Activated CD4-positive, alpha-beta T cell treated with anti-CD3 and anti-CD28 coated beads for 4 hours (primary cell): ENCODE measurements around the gene HES5.

Experiments used
- DNase-seq, 2 donors: peaks; one replicate each; pipeline ENCODE4 v3.0.0-alpha.2; 2020

The HES5 gene

GRCh38 chr1:2546515-2547209 lies 16.6 kb upstream of the HES5 start:
- DNase-seq: peak; percentile 75 to 77

DNA sequence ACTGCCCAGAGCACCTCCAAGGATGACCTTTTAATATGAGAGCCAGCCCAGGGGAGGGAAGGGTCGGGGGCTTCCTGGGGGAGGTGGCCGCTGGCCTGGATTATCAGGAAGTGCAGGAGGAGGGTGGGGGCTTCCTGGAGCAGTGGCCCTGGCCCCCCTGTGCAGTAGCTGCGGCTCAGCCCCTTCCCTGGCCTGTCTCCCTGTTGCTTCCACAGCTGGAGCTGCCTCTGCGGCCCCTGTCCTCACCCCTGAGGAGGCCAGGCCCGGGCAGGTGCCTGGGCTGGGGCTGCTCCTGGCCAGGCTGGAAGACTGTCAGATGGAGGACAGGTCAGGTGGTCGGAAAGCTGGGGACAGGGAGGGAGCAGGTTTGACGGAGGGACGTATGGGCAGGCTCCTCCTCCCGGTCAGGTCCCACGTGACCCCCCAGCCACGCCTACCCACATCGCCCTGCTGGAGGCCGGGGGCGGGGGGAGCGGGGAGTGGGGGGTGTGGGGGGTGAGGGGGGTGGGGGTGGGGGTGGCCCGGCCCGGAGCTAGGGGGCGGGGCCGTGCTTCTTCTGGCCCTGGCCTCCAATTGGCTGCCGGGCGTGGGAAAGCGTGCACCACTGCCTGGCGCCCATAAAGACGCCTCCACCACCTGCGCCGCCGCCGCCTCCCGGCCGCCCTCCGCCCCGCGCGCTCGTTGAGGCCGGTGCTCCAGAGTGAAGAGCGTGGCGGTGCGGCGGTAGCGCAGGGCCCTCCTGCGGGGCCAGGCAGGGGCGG lies 15.9 kb upstream of the HES5 start:
- peak; percentile 86 to 94 for DNase-seq

DNA sequence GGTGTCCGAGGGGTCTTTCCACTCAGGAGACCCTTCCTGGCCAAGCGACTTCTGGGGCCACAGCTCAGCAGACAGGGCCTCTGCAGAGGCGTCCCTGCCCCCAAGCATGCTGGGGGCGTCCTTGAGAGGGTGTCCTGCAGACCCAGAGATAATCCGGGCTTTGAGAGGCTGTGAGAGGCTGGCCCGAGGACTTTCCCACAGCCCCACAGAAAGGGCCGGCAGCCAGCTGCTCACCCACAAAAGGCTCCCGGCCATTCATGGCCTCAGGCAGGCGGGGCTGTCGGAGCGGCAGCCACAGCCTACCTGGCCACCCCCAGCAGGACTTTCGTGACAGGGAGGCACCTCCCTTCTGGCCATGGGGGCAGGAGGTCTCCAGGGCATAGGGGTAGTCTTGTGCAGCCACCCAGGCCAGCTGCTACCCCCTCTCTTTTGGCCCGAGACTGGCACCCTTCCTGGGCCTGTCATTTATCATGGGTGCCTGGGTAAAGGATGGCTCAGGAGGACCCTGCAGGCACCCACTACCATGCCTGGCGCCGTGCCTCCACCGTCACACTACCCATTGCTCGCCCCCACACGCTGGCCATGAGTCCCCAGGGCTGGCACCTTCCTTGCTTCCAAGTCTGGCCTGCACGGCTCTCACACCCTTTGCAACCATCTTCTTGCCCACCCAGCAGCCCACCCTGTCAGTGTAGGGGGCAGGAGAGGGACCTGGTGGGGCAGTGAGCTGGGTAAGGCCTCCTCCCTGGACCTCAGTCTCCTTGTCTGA lies 15.0 kb upstream of the HES5 start:
- no peak for DNase-seq

GRCh38 chr1:2544093-2544874 lies 14.2 kb upstream of the HES5 start:
- no peak for DNase-seq

DNA sequence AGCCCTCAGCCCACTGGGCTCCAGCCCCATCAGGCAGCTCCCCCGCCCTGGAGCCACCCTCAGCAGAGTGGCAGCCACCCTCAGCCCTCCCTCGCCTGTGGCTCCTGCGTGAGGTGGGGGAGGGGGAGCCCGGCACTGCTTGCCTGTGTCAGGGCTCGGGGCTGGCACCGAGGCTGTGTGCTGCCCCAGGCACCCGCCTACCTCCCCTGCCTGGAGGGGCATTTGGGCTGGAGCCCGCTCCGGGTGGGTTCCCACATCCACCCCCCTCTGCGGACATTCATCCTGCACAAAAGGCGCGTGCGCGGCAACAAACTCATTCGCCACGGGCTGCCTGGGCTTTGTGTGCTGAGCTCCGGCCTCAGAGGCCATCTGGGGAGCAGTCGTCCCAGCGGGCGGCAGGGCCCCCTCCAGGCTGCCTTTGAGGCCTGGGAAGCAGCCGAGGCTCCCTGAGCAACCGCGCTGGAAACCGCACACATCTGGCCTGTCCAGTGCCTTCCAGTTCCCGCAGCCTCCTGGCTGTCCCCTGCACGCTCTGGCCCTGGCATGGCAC lies 13.6 kb upstream of the HES5 start:
- peak in 1 of 2 donors; percentile 47 for DNase-seq

DNA sequence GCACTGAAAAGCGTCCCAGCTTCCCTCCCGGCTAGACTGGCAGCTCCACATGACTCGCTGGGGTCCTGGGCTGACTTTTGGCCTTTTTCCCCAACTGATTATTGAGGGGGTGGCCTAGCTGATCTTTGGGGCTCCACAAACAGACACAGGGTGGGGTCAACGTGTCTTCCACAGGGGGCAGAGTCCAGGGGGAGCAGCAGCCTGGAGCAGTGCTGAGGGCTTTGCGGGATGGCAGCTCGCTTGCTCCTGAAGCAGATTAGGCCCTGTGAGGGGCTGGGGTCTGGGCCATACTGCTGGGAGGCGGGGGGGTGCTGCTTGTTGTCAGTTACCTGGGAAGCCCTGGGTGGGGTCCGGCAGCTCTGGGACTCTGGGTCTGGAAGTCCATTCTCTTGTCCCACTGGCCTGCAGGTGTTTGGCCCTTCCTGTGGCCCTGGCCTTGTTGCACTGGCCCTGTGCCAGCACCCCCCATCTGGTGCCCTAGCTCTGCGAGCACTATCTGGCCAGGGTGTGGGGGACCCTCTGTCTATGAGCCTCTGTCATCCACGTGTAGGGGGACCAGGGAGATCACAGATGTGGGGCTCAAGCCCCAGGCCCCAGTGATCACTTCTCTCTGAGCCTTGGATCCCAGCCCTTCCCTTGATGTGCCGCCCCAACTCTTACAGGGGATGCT lies 12.3 kb upstream of the HES5 start:
- DNase-seq: no peak

DNA sequence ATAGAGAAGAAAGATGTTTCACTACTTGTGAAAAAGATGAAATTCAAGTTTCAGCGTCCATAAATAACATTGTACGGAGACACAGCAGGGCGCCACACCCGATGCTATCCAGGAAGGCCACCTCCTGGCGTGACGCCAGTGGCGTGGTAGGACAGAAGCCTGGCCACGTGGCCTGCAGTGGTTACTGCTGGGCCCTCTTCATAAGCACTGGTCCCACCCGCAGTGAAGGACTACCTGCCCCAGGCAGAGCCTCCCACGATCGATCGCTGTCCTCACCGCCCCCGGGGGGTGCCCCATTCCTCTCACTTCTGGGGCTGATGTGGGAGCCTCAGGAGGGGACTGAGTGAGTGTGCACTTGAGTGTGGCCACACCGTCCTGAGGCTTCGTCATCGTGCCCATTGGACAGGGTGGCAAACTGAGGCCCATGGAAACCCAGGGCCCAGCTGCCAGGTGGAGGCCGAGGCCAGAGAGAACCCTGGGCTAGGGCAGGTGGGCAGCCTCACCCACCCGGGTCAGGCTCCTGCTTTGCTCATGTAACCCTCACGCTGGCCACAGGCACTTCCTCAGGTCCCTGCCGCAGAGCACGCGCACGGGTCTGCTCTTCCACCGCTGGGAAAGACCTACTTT lies 11.7 kb upstream of the HES5 start:
- no peak for DNase-seq

DNA sequence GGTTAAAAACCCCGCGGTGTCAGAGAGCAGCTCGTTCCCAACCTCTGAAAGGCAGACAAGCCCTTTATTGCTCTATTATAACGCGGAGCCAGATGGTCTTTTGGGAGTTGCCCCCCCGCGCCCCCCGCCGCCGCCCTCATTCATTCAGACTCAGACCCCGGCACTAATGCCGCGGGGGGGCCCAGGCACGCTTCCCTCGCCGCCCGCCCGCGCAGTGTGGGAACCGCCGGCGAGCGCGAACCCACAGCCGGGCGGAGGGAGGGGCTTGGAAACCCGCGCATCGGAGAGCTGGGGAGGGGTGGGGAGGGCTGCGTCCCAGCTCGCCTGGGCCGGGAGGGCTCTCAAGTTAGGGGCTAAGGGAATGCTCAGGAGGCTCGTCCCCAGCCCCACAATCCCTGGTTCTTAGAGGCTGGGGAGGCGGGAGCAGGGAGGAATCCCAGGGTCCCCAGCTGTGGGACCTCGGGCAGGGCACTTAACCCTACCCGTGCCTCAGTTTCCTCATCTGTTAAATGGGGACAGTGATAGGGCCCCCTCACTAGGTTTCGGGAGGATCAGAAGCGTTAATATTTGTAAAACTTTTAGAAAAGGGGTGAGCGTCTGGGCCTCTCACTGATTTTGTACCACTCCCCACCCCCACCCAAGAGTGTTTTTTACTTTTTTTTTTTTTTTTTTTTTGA lies 10.9 kb upstream of the HES5 start:
- no peak for DNase-seq

- DNase-seq: no peak
These were observed 9.3 kb upstream of the HES5 start for GRCh38 chr1:2539312-2539907.

DNA sequence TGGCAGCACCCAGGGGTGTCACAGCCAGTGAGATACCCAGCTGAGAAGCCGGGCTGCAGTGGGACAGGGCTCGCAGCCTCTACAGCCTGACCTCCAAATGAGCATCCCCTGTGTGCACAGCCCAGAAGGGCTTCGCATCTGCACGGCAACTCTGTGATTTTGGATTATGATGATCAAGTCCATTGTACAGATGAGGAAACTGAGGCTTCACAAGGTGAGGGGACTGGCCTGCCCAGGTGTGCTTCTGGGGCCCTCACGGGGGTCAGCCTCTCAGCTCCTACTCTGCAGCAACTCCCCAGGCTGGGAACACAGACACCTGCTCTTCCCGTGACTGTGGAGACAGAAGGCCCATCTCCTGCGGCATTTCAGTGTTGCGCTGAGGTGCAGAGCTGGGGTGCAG lies 8.8 kb upstream of the HES5 start:
- DNase-seq: no peak

DNA sequence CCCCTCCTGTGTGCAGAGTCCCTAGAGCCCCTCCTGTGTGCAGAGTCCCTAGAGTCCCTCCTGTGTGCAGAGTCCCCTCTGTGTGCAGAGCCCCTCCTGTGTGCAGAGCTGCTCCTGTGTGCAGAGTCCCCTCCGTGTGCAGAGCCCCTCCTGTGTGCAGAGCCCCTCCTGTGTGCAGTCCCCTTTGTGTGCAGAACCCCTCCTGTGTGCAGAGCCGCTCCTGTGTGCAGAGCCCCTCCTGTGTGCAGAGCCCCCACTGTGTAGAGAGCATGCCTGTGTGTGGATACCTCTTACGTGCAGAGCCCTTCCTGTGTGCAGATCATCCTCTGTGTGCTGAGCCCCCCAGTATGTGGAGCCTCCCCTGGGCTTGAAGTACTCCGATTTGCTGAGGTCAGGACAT lies 8.3 kb upstream of the HES5 start:
- DNase-seq: no peak

GRCh38 chr1:2537784-2538115 lies 7.7 kb upstream of the HES5 start:
- no peak for DNase-seq

GRCh38 chr1:2535981-2536380 lies 5.9 kb upstream of the HES5 start:
- DNase-seq: no peak

DNA sequence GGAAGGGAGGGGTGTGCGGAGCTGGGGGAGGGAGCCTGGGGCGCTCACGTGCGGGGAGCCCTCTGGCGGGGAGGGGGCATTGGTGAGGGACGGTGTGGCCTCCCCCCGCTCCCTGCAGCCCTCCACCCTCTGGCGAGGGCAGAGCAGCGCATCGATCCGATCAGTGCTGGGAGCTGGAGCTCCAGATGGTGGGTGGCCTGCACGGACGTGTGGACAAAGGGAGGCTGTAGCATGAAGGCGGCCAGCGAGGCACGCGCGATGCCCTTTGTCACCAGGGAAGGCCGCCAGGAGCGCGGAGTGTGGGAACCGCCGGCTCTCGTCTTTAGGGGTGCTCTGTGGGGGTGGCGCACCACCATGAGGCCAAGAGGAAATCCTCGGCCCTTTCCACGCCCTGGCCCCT lies 5.4 kb upstream of the HES5 start:
- no peak for DNase-seq

DNA sequence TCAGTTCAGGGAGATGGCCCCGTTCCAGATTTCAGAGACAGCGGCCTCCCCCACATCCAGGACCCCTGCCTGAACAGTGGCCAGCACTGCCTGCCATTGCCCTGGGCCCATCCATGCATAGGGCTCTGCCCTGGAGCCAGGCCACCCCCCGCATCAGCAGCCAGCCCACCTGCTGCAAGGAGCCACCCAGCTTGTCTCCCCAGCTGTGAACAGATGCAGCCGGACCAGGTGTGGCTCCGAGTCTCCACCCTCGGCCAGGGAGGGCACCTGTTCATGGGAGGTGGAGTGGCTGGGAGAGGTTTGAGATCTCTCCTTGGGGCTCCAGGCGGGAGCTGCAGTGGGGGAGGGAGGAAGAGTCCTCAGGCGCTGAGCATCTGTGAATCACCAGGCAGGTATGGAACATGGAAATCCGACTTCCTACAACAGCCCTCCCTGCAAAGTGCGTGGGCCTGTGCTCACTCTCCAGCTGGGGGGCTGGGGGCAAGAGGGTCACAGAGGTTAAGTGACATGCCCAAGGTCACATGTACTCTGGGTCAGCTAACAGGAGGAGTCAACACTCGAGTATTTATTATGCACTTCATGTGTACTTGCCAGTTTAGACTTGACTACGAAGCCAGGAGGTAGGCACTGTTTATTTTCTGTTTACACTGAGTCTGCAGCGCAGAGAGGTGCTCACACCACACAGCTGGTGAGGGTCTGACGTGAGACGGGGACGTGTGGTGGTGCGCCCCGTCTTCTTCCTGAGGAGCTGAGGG lies 4.8 kb upstream of the HES5 start:
- no peak for DNase-seq

- no peak for DNase-seq
These were observed 4.2 kb upstream of the HES5 start for GRCh38 chr1:2534315-2534686.

GRCh38 chr1:2533365-2533764 lies 3.3 kb upstream of the HES5 start:
- no peak for DNase-seq

DNA sequence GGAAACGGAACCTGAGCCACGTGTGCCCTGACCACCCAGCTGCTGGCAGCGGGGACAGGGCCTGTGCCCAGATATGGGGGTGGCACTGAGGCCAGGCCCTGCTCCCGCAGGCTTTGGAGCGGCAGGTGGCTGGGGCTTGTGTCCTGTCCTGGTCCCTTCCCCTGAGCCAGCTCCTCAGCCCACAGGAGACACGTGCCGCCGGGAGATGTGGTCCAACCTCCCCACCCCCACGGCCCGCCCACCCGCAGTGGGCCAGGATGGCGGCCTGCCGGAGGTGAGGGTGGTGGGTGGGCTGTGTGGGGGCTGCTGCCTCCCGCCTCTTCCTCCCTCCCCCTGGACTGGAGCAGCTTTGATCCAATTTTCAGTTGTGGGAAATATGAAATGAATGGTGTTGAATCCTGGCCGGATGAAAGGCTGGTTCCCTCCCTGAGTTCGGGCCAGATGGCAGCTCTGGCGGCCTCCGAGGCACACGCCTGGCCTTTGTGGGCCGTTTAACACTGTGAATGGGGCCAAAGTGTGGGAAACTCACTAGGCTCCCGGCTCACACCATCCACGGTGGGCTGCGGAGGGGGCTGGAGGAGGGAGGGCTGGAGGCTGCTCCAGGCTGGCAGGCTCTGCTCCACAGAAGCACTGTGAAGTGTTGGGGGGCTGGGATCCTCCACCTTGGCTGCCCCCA lies 2.6 kb upstream of the HES5 start:
- no peak for DNase-seq
